GM12892 (cell line): ENCODE measurements around the gene EPHB6.

Experiments used
- DNase-seq: peaks from one replicate; pipeline ENCODE4 v3.0.0; 2011; ENCODE audit not compliant: insufficient read length
- FAIRE-seq: peaks from 2 replicates; lab custom pipeline; 2011; peaks lifted over from hg19 to GRCh38; lab: Jason Lieb, UNC
- POLR2A ChIP-seq: IDR thresholded peaks from 2 replicates; pipeline ENCODE4 v1.6.1; 2011; ENCODE audit warnings: low read depth, low read length, control low read depth
- POLR2AphosphoS5 ChIP-seq: IDR thresholded peaks from 2 replicates; pipeline ENCODE4 v1.6.1; 2011; ENCODE audit warnings: low read depth, low read length, control low read depth
- TAF1 ChIP-seq: IDR thresholded peaks from 2 replicates; pipeline ENCODE4 v1.6.1; 2011; ENCODE audit warnings: low read depth, mild to moderate bottlenecking, control low read depth, low read length, borderline replicate concordance

The EPHB6 gene

GRCh38 chr7:142838461-142839213 lies 16.2 kb upstream of the EPHB6 start:
- no peak for TF ChIP-seq TAF1
- TF ChIP-seq POLR2AphosphoS5: no peak
- no peak for TF ChIP-seq POLR2A
- DNase-seq: no peak
- FAIRE-seq: no peak

GRCh38 chr7:142842251-142842766 lies 12.6 kb upstream of the EPHB6 start:
- TF ChIP-seq POLR2AphosphoS5 (no peak), POLR2A (no peak), TAF1 (no peak)
- FAIRE-seq (no peak), DNase-seq (no peak)

- TF ChIP-seq TAF1: no peak
- TF ChIP-seq POLR2A: no peak
- DNase-seq (no peak), FAIRE-seq (no peak)
Observed at GRCh38 chr7:142847353-142847752, 7.5 kb upstream of the EPHB6 start.

- TF ChIP-seq TAF1: no peak
- no peak for TF ChIP-seq POLR2AphosphoS5
- TF ChIP-seq POLR2A: no peak
- FAIRE-seq: peak; percentile 53
- DNase-seq: no peak
Observed at GRCh38 chr7:142851269-142851668, 3.6 kb upstream of the EPHB6 start.

- DNase-seq: no peak
- TF ChIP-seq POLR2AphosphoS5 (no peak), POLR2A (no peak), TAF1 (no peak)
- FAIRE-seq: no peak
Observed at GRCh38 chr7:142851919-142852318, 3.0 kb upstream of the EPHB6 start.

- FAIRE-seq (peak; percentile 91), DNase-seq (peak; percentile 80)
- no peak for TF ChIP-seq POLR2A
- TF ChIP-seq POLR2AphosphoS5: no peak
- TF ChIP-seq TAF1: no peak
Observed at GRCh38 chr7:142853739-142854371, 1.0 kb upstream of the EPHB6 start.

- no peak for DNase-seq
- TF ChIP-seq POLR2A: no peak
- no peak for TF ChIP-seq POLR2AphosphoS5
- TF ChIP-seq TAF1: no peak
- no peak for FAIRE-seq
Observed at GRCh38 chr7:142855114-142855743, 353 bp downstream of the EPHB6 start.

- DNase-seq (no peak), FAIRE-seq (no peak)
- TF ChIP-seq TAF1: no peak
- TF ChIP-seq POLR2AphosphoS5: no peak
- TF ChIP-seq POLR2A: no peak
Observed at GRCh38 chr7:142855756-142856564, 1.1 kb downstream of the EPHB6 start.

- TF ChIP-seq POLR2AphosphoS5 (no peak), POLR2A (no peak), TAF1 (no peak)
- FAIRE-seq: no peak
- no peak for DNase-seq
Observed at GRCh38 chr7:142856565-142857245, 1.8 kb downstream of the EPHB6 start.

GRCh38 chr7:142857625-142858024 lies 2.7 kb downstream of the EPHB6 start:
- TF ChIP-seq POLR2A: no peak
- no peak for TF ChIP-seq POLR2AphosphoS5
- TF ChIP-seq TAF1: no peak
- no peak for FAIRE-seq
- no peak for DNase-seq

- no peak for FAIRE-seq
- no peak for DNase-seq
- no peak for TF ChIP-seq POLR2A
Observed at GRCh38 chr7:142859411-142859810, 4.5 kb downstream of the EPHB6 start.
